SJSA1 (cell line): Measurements from ENCODE around the gene ABHD14A. TPM values are rescaled to one million over a fixed set of nuclear protein-coding genes. Genes with fewer than 3 reads are reported as not detected.

Experiments
- DNase-seq, 2 experiments: peaks; one replicate each; pipeline ENCODE4 v3.0.0-alpha.2; 2015 to 2020; ENCODE audit warnings: low spot score in 2 of 2, low read depth in 1 of 2
- H3K27ac ChIP-seq: fragments of 250-450 bp; sonication (Bioruptor Pico); 2 replicates; pipeline ENCODE4 v1.5.1; 2020; ENCODE audit warnings: mild to moderate bottlenecking, moderate library complexity
- H3K27me3 ChIP-seq: fragments of 250-450 bp; sonication (Bioruptor Pico); replicated peaks from 2 replicates; pipeline ENCODE4 v1.5.1; 2020; ENCODE audit warnings: mild to moderate bottlenecking, moderate library complexity
- H3K36me3 ChIP-seq: fragments of 250-450 bp; sonication (Bioruptor Pico); 2 replicates; pipeline ENCODE4 v1.5.1; 2020; ENCODE audit warnings: mild to moderate bottlenecking
- H3K4me1 ChIP-seq: fragments of 250-450 bp; sonication (Bioruptor Pico); replicated peaks from 2 replicates; pipeline ENCODE4 v1.6.1; 2021; ENCODE audit warnings: mild to moderate bottlenecking
- H3K4me3 ChIP-seq: fragments of 250-450 bp; sonication (Bioruptor Pico); 2 replicates; pipeline ENCODE4 v1.5.1; 2020; ENCODE audit warnings: mild to moderate bottlenecking
- H3K9me3 ChIP-seq: fragments of 250-450 bp; sonication (Bioruptor Pico); replicated peaks from 2 replicates; pipeline ENCODE4 v1.5.1; 2020; ENCODE audit warnings: mild to moderate bottlenecking
- total RNA-seq: library from RNA; depleted of rRNA; stranded (reverse); fragments of >200 nt; shearing (Covaris generic); gene quantifications from 2 replicates; pipeline ENCODE4 v1.2.3, GENCODE V29; 2014

The ABHD14A gene
- total RNA-seq, 1 experiment from 2014 or later = 13.2 TPM

DNA sequence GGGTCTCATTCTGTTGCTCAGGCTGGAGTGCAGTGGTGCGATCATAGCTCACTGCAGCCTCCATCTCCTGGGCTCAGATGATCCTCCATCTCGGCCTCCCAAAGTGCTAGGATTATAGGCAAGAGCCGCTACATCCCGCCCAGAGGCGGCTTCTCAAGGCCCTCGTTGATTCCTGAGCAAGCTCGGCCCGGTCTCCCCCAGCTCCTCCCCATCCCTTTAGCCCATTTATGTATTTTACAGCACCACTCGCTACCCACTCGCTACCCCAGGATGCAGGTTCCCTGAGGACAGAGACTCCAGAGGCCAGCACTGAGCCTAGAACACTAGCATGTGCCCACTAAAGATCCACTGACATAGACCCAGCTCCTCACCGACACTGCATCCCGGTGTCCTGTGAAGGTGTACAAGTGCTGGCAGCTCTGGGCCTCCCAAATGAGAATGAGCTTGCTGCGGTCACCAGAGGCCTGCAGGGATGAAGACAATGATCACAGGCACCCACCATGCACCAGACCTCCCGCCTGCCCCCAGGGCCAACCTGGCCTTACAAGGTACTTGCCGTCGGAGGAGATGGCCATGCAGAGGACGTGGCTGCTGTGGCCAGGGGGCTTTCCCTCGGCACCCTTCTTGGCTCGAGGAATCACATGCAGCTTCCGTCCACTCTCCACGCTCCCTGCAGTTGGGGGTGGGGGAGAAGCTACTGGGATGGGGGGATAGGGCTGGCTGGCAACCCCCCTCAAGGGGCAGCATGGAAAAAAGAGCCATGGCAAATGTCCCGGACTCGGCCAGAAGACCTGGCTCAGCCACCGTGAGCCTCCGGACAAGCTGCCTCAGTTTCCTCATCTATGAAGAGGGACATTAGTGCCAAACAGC lies 38.7 kb upstream of the ABHD14A start:
- peak in 1 of 2 experiments; percentile 30 for DNase-seq
- H3K4me1 ChIP-seq = 0 out of 2 replicates have a peak, but pooled peaks cover 6% of the 10 kb centered on the region
- H3K36me3 ChIP-seq = peaks cover 54% of the 10 kb centered on the region
- no peak overlapping the region for H3K4me3 ChIP-seq
- no peak overlapping the region for H3K27ac ChIP-seq
- no peaks in the 10 kb centered on the region for H3K27me3 ChIP-seq
- no peaks in the 10 kb centered on the region for H3K9me3 ChIP-seq

GRCh38 chr3:51937014-51937413 lies 37.9 kb upstream of the ABHD14A start:
- peak in 1 of 2 experiments; percentile 43 for DNase-seq
- no peak overlapping the region for H3K27ac ChIP-seq
- no peak overlapping the region for H3K4me3 ChIP-seq
- H3K27me3 ChIP-seq = no peaks in the 10 kb centered on the region
- no peaks in the 10 kb centered on the region for H3K9me3 ChIP-seq
- H3K4me1 ChIP-seq = 0 out of 2 replicates have a peak, but pooled peaks cover 6% of the 10 kb centered on the region
- peaks cover 54% of the 10 kb centered on the region for H3K36me3 ChIP-seq

DNA sequence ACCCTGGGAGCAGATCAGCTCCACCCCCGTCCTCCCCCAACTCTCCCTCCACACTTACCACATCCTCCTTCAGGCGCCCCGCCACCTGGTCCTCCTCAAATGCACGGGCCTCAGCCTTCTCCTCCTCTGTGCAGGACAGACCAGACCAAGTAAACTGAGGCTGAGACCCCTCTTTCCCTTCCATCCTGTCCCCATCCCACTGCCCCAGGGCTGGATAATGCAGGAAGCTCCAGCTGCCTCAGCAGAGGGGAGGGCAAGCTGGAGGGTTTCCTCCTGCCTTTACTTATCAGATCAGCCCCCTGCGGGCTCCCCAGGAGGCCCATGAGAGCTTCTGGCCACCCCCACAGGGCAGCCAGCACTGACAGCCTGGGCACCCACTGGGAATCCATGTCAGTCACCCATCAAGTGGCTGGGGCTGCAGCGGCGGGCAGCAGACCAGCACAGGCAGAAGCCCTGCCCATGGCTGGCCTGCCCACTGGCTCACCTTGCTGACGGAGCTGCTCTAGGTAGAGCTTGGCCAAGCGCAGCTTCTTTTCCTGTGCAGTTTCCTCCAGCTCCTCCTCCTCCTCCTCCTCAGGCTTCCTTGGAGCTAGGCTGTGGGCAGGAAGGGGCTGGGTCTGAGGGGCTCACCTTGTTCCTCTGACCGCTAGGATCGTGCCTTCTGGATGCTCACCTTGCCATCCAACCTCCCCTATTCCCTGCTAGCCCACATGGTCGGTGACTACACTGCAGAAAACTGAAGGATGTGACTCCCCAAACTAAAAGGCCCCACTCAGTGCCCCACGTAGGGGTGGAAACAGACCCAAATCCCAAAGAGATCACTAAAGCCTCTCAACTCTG lies 37.0 kb upstream of the ABHD14A start:
- Histone ChIP-seq H3K9me3 (no peaks in the 10 kb centered on the region), H3K27me3 (no peaks in the 10 kb centered on the region), H3K4me1 (peaks cover 14% of the 10 kb centered on the region), H3K36me3 (peaks cover 53% of the 10 kb centered on the region), H3K27ac (no peak overlapping the region), H3K4me3 (no peak overlapping the region)
- peak in 1 of 2 experiments; percentile 35 for DNase-seq

GRCh38 chr3:51938780-51939425 lies 36.0 kb upstream of the ABHD14A start:
- Histone ChIP-seq H3K4me3 (no peak overlapping the region), H3K27ac (no peak overlapping the region), H3K9me3 (no peaks in the 10 kb centered on the region), H3K36me3 (peaks cover 47% of the 10 kb centered on the region), H3K4me1 (peaks cover 21% of the 10 kb centered on the region), H3K27me3 (no peaks in the 10 kb centered on the region)
- DNase-seq = no peak

- Histone ChIP-seq H3K36me3 (peaks cover 28% of the 10 kb centered on the region), H3K4me3 (peak overlapping the region; percentile 58), H3K9me3 (no peaks in the 10 kb centered on the region), H3K4me1 (peaks cover 21% of the 10 kb centered on the region), H3K27ac (no peak overlapping the region), H3K27me3 (no peaks in the 10 kb centered on the region)
- DNase-seq = no peak
Observed at GRCh38 chr3:51940648-51941462, 34.0 kb upstream of the ABHD14A start.

- Histone ChIP-seq H3K36me3 (peaks cover 22% of the 10 kb centered on the region), H3K4me1 (peaks cover 21% of the 10 kb centered on the region), H3K4me3 (peak overlapping the region; percentile 58), H3K9me3 (no peaks in the 10 kb centered on the region), H3K27ac (no peak overlapping the region), H3K27me3 (no peaks in the 10 kb centered on the region)
- no peak for DNase-seq
Observed at GRCh38 chr3:51941463-51941797, 33.4 kb upstream of the ABHD14A start.

DNA sequence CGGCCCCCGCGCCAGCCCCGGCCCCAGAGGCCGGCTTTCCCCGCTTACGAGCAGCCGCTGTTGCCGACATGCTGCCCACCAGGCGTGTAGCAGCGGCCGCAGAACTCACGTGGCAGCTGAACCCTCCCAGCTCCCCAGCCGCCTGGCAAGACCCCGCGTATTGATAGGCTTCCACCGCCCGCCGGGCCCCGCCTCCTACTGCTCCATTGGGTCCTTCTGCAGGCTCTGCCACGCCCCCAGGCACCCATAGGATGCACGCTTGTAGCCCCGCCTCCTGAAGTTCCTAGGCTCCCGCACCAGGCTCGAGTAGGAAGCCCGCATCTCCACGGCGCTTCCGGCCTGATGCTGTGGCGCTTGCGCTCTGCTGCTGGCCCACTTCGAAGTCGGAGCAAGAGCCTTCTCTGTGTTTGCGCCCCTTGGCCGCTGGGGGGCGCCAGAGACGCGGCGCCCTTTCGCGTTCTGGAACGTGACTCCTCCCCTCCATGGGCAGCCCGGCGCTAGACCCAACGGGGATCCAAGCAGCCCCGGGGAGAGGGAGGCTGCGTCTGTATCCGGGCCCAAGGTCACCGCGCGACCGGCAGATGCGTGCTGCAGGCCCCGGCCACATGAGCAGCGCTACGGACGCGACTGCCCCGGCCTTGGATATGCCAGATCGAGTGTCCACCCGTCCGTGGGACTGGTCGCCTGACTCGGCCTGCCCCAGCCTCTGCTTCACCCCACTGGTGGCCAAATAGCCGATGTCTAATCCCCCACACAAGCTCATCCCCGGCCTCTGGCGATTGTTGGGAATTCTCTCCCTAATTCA lies 32.9 kb upstream of the ABHD14A start, which contains the start of the genes PARP3 and RRP9:
Gene PARP3 (plus strand): TSS at position 566 of the 805 bp plus-strand sequence. CDS start 993 bp downstream, outside the sequence.
Gene RRP9 (minus strand): TSS at position 107 of the 805 bp plus-strand sequence. CDS start 37 bp downstream, at position 70.
- peak within 1 kb of the TSS; percentile 87 for H3K27ac ChIP-seq
- peaks cover 16% of the 10 kb centered on the region for H3K36me3 ChIP-seq
- H3K4me1 ChIP-seq = peaks cover 21% of the 10 kb centered on the region
- peak within 1 kb of the TSS; percentile 58 for H3K4me3 ChIP-seq
- no peaks in the 10 kb centered on the region for H3K27me3 ChIP-seq
- DNase-seq = peak; percentile 98 to 99
- no peaks in the 10 kb centered on the region for H3K9me3 ChIP-seq

- DNase-seq = peak; percentile 74 to 79
- Histone ChIP-seq H3K4me3 (peak overlapping the region; percentile 58), H3K4me1 (peaks cover 21% of the 10 kb centered on the region)
Observed at GRCh38 chr3:51942603-51943450, 32.0 kb upstream of the ABHD14A start.

DNA sequence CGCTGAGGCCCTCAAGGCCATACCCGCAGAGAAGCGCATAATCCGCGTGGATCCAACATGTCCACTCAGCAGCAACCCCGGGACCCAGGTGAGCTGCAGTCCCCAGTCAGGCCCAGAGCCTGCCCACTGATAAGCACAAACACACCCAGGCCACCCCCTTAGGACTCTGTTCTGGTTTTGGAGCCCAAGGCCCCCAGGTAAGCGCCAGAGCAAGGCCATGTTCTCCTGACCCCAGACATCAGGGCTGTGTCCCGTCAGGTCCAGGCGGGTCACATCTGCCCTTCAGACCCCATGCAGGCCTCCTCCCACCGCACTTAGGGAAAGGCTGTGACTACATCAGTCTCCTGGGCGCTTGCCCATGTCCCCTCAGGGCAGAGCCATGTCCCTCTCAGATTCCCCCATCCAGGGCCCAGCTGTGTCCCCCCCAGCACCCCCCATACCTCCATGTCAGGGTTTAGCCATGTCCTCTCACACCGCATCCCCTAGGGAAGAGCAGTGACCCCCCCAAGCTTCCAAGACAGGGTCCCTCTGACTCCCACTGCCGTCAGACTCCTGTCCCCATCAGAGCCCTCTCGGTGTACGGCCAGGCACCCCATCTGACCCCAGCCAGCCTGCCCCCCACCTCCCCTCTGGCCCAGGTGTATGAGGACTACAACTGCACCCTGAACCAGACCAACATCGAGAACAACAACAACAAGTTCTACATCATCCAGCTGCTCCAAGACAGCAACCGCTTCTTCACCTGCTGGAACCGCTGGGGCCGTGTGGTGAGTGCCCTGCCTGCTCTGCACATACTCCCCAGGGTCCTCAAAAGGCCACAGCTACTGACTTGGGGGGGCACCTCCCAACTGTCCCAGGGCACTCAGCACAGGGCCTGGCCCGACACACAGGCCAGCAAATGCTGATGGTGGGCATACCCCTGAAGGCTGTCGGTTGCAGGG lies 31.1 kb upstream of the ABHD14A start:
- H3K27ac ChIP-seq = peak overlapping the region; percentile 87
- H3K4me3 ChIP-seq = no peak overlapping the region
- H3K36me3 ChIP-seq = peaks cover 6% of the 10 kb centered on the region; the same call in 1 of the 2 replicates
- peaks cover 21% of the 10 kb centered on the region for H3K4me1 ChIP-seq
- H3K27me3 ChIP-seq = no peaks in the 10 kb centered on the region
- no peaks in the 10 kb centered on the region for H3K9me3 ChIP-seq
- DNase-seq = peak in 1 of 2 experiments; percentile 37

More at GRCh38 chr3:51942603-51943450, 32.0 kb upstream of the ABHD14A start:
- peaks cover 9% of the 10 kb centered on the region for H3K36me3 ChIP-seq
- H3K27me3 ChIP-seq = no peaks in the 10 kb centered on the region
- H3K27ac ChIP-seq = peak overlapping the region; percentile 87
- H3K9me3 ChIP-seq = no peaks in the 10 kb centered on the region

DNA sequence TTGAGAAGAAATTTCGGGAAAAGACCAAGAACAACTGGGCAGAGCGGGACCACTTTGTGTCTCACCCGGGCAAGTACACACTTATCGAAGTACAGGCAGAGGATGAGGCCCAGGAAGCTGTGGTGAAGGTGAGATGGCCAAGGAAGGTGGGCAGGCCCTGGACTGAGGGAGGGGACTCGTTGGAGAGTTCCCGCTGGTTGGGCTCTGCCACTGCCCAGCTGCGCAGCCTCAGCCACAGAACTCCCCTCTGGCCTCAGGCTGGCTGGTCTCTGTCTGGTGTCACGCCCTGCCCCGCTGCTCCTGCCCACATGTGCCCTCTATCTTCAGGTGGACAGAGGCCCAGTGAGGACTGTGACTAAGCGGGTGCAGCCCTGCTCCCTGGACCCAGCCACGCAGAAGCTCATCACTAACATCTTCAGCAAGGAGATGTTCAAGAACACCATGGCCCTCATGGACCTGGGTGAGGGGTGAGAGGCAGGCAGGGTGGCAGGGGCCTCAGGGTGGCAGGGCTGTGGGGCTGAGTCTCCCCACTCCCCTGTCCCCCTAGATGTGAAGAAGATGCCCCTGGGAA lies 30.3 kb upstream of the ABHD14A start:
- Histone ChIP-seq H3K4me3 (no peak overlapping the region), H3K27ac (no peak overlapping the region), H3K36me3 (no peaks in the 10 kb centered on the region), H3K4me1 (peaks cover 21% of the 10 kb centered on the region), H3K27me3 (no peaks in the 10 kb centered on the region), H3K9me3 (no peaks in the 10 kb centered on the region)
- no peak for DNase-seq
